ENCODE data around the gene CCDC3.

CCDC3 gene

GRCh38 chr10:12902851-12903358 is 98.6 kb downstream of the CCDC3 start:
- H3K9me3 ChIP-seq (ENCODE audit: control insufficient read depth, low read depth, low read length): no peaks in the 10 kb centered on the region
- H3K4me1 ChIP-seq (ENCODE audit: control insufficient read depth, low read depth, low read length): no peaks in the 10 kb centered on the region
- no peaks in the 10 kb centered on the region for H3K27me3 ChIP-seq (ENCODE audit: control insufficient read depth, insufficient read depth, low read length)
- H3K27ac ChIP-seq (ENCODE audit: low read length): no peak overlapping the region
- no peak overlapping the region for H3K9ac ChIP-seq (ENCODE audit: low read length)
- no peaks in the 10 kb centered on the region for H3K36me3 ChIP-seq (ENCODE audit: control insufficient read depth, low read depth, low read length)
- no peak overlapping the region for H3K4me3 ChIP-seq (ENCODE audit: low read length)

GRCh38 chr10:12902135-12902572 is 99.4 kb downstream of the CCDC3 start:
- H3K27ac ChIP-seq (ENCODE audit: low read length): no peak overlapping the region
- no peaks in the 10 kb centered on the region for H3K9me3 ChIP-seq (ENCODE audit: control insufficient read depth, low read depth, low read length)
- no peak overlapping the region for H3K9ac ChIP-seq (ENCODE audit: low read length)
- H3K27me3 ChIP-seq (ENCODE audit: control insufficient read depth, insufficient read depth, low read length): no peaks in the 10 kb centered on the region
- no peaks in the 10 kb centered on the region for H3K4me1 ChIP-seq (ENCODE audit: control insufficient read depth, low read depth, low read length)
- no peak overlapping the region for H3K4me3 ChIP-seq (ENCODE audit: low read length)
- no peaks in the 10 kb centered on the region for H3K36me3 ChIP-seq (ENCODE audit: control insufficient read depth, low read depth, low read length)

- H3K4me1 ChIP-seq (ENCODE audit: control insufficient read depth, low read depth, low read length): no peaks in the 10 kb centered on the region
- H3K27me3 ChIP-seq (ENCODE audit: control insufficient read depth, insufficient read depth, low read length): no peaks in the 10 kb centered on the region
- no peaks in the 10 kb centered on the region for H3K36me3 ChIP-seq (ENCODE audit: control insufficient read depth, low read depth, low read length)
- no peak overlapping the region for H3K4me3 ChIP-seq (ENCODE audit: low read length)
- no peak overlapping the region for H3K27ac ChIP-seq (ENCODE audit: low read length)
- H3K9ac ChIP-seq (ENCODE audit: low read length): no peak overlapping the region
- no peaks in the 10 kb centered on the region for H3K9me3 ChIP-seq (ENCODE audit: control insufficient read depth, low read depth, low read length)
Observed at GRCh38 chr10:12899546-12899945, 102.0 kb downstream of the CCDC3 start.

- Histone ChIP-seq H3K27me3 (ENCODE audit: control insufficient read depth, insufficient read depth, low read length) (no peaks in the 10 kb centered on the region), H3K36me3 (ENCODE audit: control insufficient read depth, low read depth, low read length) (no peaks in the 10 kb centered on the region), H3K27ac (ENCODE audit: low read length) (no peak overlapping the region), H3K9ac (ENCODE audit: low read length) (no peak overlapping the region), H3K9me3 (ENCODE audit: control insufficient read depth, low read depth, low read length) (no peaks in the 10 kb centered on the region), H3K4me3 (ENCODE audit: low read length) (no peak overlapping the region), H3K4me1 (ENCODE audit: control insufficient read depth, low read depth, low read length) (no peaks in the 10 kb centered on the region)
Observed at GRCh38 chr10:12898271-12898670, 103.2 kb downstream of the CCDC3 start.

- Histone ChIP-seq H3K4me3 (ENCODE audit: low read length) (no peak overlapping the region), H3K27ac (ENCODE audit: low read length) (no peak overlapping the region), H3K36me3 (ENCODE audit: control insufficient read depth, low read depth, low read length) (no peaks in the 10 kb centered on the region), H3K9ac (ENCODE audit: low read length) (no peak overlapping the region), H3K9me3 (ENCODE audit: control insufficient read depth, low read depth, low read length) (no peaks in the 10 kb centered on the region), H3K4me1 (ENCODE audit: control insufficient read depth, low read depth, low read length) (no peaks in the 10 kb centered on the region), H3K27me3 (ENCODE audit: control insufficient read depth, insufficient read depth, low read length) (no peaks in the 10 kb centered on the region)
Observed at GRCh38 chr10:12897278-12897677, 104.2 kb downstream of the CCDC3 start.

GRCh38 chr10:12896251-12896650 is 105.3 kb downstream of the CCDC3 start:
- H3K27me3 ChIP-seq (ENCODE audit: control insufficient read depth, insufficient read depth, low read length): no peaks in the 10 kb centered on the region
- H3K36me3 ChIP-seq (ENCODE audit: control insufficient read depth, low read depth, low read length): no peaks in the 10 kb centered on the region
- H3K4me3 ChIP-seq (ENCODE audit: low read length): no peak overlapping the region
- no peak overlapping the region for H3K27ac ChIP-seq (ENCODE audit: low read length)
- no peaks in the 10 kb centered on the region for H3K9me3 ChIP-seq (ENCODE audit: control insufficient read depth, low read depth, low read length)
- H3K4me1 ChIP-seq (ENCODE audit: control insufficient read depth, low read depth, low read length): no peaks in the 10 kb centered on the region
- no peak overlapping the region for H3K9ac ChIP-seq (ENCODE audit: low read length)

- no peaks in the 10 kb centered on the region for H3K4me1 ChIP-seq (ENCODE audit: control insufficient read depth, low read depth, low read length)
Observed at GRCh38 chr10:12892924-12893323, 108.6 kb downstream of the CCDC3 start.

GRCh38 chr10:12890958-12891357 is 110.6 kb downstream of the CCDC3 start:
- Histone ChIP-seq H3K4me3 (ENCODE audit: low read length) (no peak overlapping the region), H3K36me3 (ENCODE audit: control insufficient read depth, low read depth, low read length) (no peaks in the 10 kb centered on the region), H3K9me3 (ENCODE audit: control insufficient read depth, low read depth, low read length) (no peaks in the 10 kb centered on the region), H3K27ac (ENCODE audit: low read length) (no peak overlapping the region), H3K4me1 (ENCODE audit: control insufficient read depth, low read depth, low read length) (no peaks in the 10 kb centered on the region), H3K27me3 (ENCODE audit: control insufficient read depth, insufficient read depth, low read length) (no peaks in the 10 kb centered on the region), H3K9ac (ENCODE audit: low read length) (no peak overlapping the region)

More at GRCh38 chr10:12892924-12893323, 108.6 kb downstream of the CCDC3 start:
- Histone ChIP-seq H3K36me3 (ENCODE audit: control insufficient read depth, low read depth, low read length) (no peaks in the 10 kb centered on the region), H3K9me3 (ENCODE audit: control insufficient read depth, low read depth, low read length) (no peaks in the 10 kb centered on the region), H3K27me3 (ENCODE audit: control insufficient read depth, insufficient read depth, low read length) (no peaks in the 10 kb centered on the region), H3K27ac (ENCODE audit: low read length) (no peak overlapping the region), H3K9ac (ENCODE audit: low read length) (no peak overlapping the region), H3K4me3 (ENCODE audit: low read length) (no peak overlapping the region)

GRCh38 chr10:12888470-12888869 is 113.0 kb downstream of the CCDC3 start:
- Histone ChIP-seq H3K36me3 (ENCODE audit: control insufficient read depth, low read depth, low read length) (no peaks in the 10 kb centered on the region), H3K4me3 (ENCODE audit: low read length) (no peak overlapping the region), H3K9me3 (ENCODE audit: control insufficient read depth, low read depth, low read length) (no peaks in the 10 kb centered on the region), H3K9ac (ENCODE audit: low read length) (no peak overlapping the region), H3K27me3 (ENCODE audit: control insufficient read depth, insufficient read depth, low read length) (no peaks in the 10 kb centered on the region), H3K27ac (ENCODE audit: low read length) (no peak overlapping the region), H3K4me1 (ENCODE audit: control insufficient read depth, low read depth, low read length) (no peaks in the 10 kb centered on the region)

GRCh38 chr10:12887780-12888179 is 113.7 kb downstream of the CCDC3 start:
- H3K4me1 ChIP-seq (ENCODE audit: control insufficient read depth, low read depth, low read length): no peaks in the 10 kb centered on the region

GRCh38 chr10:12884851-12885250 is 116.7 kb downstream of the CCDC3 start:
- H3K4me1 ChIP-seq (ENCODE audit: control insufficient read depth, low read depth, low read length): no peaks in the 10 kb centered on the region
- no peaks in the 10 kb centered on the region for H3K27me3 ChIP-seq (ENCODE audit: control insufficient read depth, insufficient read depth, low read length)
- no peak overlapping the region for H3K9ac ChIP-seq (ENCODE audit: low read length)
- no peaks in the 10 kb centered on the region for H3K36me3 ChIP-seq (ENCODE audit: control insufficient read depth, low read depth, low read length)
- H3K27ac ChIP-seq (ENCODE audit: low read length): no peak overlapping the region
- H3K9me3 ChIP-seq (ENCODE audit: control insufficient read depth, low read depth, low read length): no peaks in the 10 kb centered on the region
- no peak overlapping the region for H3K4me3 ChIP-seq (ENCODE audit: low read length)

More at GRCh38 chr10:12887780-12888179, 113.7 kb downstream of the CCDC3 start:
- H3K27ac ChIP-seq (ENCODE audit: low read length): no peak overlapping the region
- H3K4me3 ChIP-seq (ENCODE audit: low read length): no peak overlapping the region
- H3K9ac ChIP-seq (ENCODE audit: low read length): no peak overlapping the region
- no peaks in the 10 kb centered on the region for H3K36me3 ChIP-seq (ENCODE audit: control insufficient read depth, low read depth, low read length)
- H3K9me3 ChIP-seq (ENCODE audit: control insufficient read depth, low read depth, low read length): no peaks in the 10 kb centered on the region
- no peaks in the 10 kb centered on the region for H3K27me3 ChIP-seq (ENCODE audit: control insufficient read depth, insufficient read depth, low read length)

GRCh38 chr10:12880423-12880822 is 121.1 kb downstream of the CCDC3 start:
- Histone ChIP-seq H3K27me3 (ENCODE audit: control insufficient read depth, insufficient read depth, low read length) (no peaks in the 10 kb centered on the region), H3K36me3 (ENCODE audit: control insufficient read depth, low read depth, low read length) (no peaks in the 10 kb centered on the region), H3K4me3 (ENCODE audit: low read length) (no peak overlapping the region), H3K4me1 (ENCODE audit: control insufficient read depth, low read depth, low read length) (no peaks in the 10 kb centered on the region), H3K9me3 (ENCODE audit: control insufficient read depth, low read depth, low read length) (no peaks in the 10 kb centered on the region), H3K9ac (ENCODE audit: low read length) (no peak overlapping the region), H3K27ac (ENCODE audit: low read length) (no peak overlapping the region)

Data from iPS-18a (cell line).